ENCODE measurements around the gene ZNF683. TPM values are rescaled to one million over a fixed set of nuclear protein-coding genes. Genes with fewer than 3 reads are reported as not detected.
"Not testable (repeated sequence)": the region's sequence is repeated elsewhere in the genome, so short reads cannot be mapped to it uniquely, and the experiment has no call there.

ZNF683 gene
- 1 to 10 TPM in 2 of 6 donors, under 1 TPM in 3, not detected in 1; 0.30 to 1.3 (median 0.72) TPM for total RNA-seq

- not testable (repeated sequence) for H3K36me3 ChIP-seq; DNase-seq; H3K4me1 ChIP-seq; H3K27me3 ChIP-seq; H3K9me3 ChIP-seq; H3K27ac ChIP-seq; H3K4me3 ChIP-seq; ATAC-seq (ENCODE audit: low FRiP score in 2 of 2)
- whole genome bisulfite sequencing, 2 donors: 55 to 90% methylated on average over 2 to 3 of the region's 3 CpGs
Observed at GRCh38 chr1:26372611-26373010, at the start of gene ZNF683. Gene ZNF683 (minus strand): TSS chr1:26372750. CDS start chr1:26368571, 4,179 bp downstream.

DNA sequence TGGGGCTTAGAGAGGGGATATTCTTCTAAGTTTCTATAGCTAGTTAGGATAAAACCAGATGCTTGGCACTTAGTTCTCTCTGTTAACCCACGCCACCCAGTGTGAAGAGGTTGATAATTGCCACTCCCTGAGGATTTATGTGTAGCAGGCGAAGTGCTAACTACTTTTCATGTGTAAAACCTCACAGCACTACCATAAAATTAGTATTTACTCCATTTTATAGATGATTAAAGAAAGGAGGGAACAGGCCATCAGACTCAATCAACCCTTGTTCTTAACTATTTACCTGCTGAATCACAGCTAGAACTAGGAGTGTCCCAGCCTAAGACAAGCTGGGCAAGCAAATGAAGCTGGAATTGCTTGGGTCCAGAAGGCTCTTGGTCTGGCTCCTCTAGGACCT lies 46.9 kb upstream of the ZNF683 start:
- DNase-seq: no peak
- Histone ChIP-seq H3K27me3 (peaks cover 0 to 4% (median 0%) of the 10 kb centered on the region in 4 donors), H3K36me3 (no peaks in the 10 kb centered on the region), H3K27ac (no peak overlapping the region), H3K4me3 (no peak overlapping the region), H3K4me1 (no peaks in the 10 kb centered on the region), H3K9me3 (no peaks in the 10 kb centered on the region)
- no peak for TF ChIP-seq EP300 (IDR thresholded peaks at IDR 0.05)
- no peak for TF ChIP-seq POLR2A (IDR thresholded peaks at IDR 0.05)
- TF ChIP-seq, protein P1, sequence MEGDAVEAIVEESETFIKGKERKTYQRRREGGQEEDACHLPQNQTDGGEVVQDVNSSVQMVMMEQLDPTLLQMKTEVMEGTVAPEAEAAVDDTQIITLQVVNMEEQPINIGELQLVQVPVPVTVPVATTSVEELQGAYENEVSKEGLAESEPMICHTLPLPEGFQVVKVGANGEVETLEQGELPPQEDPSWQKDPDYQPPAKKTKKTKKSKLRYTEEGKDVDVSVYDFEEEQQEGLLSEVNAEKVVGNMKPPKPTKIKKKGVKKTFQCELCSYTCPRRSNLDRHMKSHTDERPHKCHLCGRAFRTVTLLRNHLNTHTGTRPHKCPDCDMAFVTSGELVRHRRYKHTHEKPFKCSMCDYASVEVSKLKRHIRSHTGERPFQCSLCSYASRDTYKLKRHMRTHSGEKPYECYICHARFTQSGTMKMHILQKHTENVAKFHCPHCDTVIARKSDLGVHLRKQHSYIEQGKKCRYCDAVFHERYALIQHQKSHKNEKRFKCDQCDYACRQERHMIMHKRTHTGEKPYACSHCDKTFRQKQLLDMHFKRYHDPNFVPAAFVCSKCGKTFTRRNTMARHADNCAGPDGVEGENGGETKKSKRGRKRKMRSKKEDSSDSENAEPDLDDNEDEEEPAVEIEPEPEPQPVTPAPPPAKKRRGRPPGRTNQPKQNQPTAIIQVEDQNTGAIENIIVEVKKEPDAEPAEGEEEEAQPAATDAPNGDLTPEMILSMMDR (IDR thresholded peaks at IDR 0.05): no peak
- no peak for TF ChIP-seq POLR2AphosphoS5 (IDR thresholded peaks at IDR 0.05)
- ATAC-seq (ENCODE audit: low FRiP score in 2 of 2): no peak
- 63 to 82% methylated on average over 2 of the region's 2 CpGs for WGBS, 2 donors

GRCh38 chr1:26418865-26419349 lies 46.4 kb upstream of the ZNF683 start:
- Histone ChIP-seq H3K27me3 (peaks cover 0 to 10% (median 0%) of the 10 kb centered on the region in 4 donors), H3K27ac (no peak overlapping the region), H3K4me3 (no peak overlapping the region), H3K4me1 (no peaks in the 10 kb centered on the region), H3K9me3 (no peaks in the 10 kb centered on the region), H3K36me3 (no peaks in the 10 kb centered on the region)
- TF ChIP-seq POLR2AphosphoS5 (IDR thresholded peaks at IDR 0.05) (no peak), EP300 (IDR thresholded peaks at IDR 0.05) (no peak), POLR2A (IDR thresholded peaks at IDR 0.05) (no peak)
- TF ChIP-seq, protein P1 (IDR thresholded peaks at IDR 0.05): no peak
- WGBS, 2 donors: 12 to 33% methylated on average over 5 of the region's 5 CpGs
- ATAC-seq (ENCODE audit: low FRiP score in 2 of 2) (no peak), DNase-seq (no peak)

- 19 to 21% methylated on average over 8 to 9 of the region's 9 CpGs for WGBS, 2 donors
- no peak for TF ChIP-seq EP300 (IDR thresholded peaks at IDR 0.05)
- TF ChIP-seq, protein P1 (IDR thresholded peaks at IDR 0.05): peak; percentile 51 to 87 (median 70)
- Histone ChIP-seq H3K4me3 (no peak overlapping the region), H3K27me3 (peaks cover 0 to 16% (median 5%) of the 10 kb centered on the region in 4 donors), H3K27ac (no peak overlapping the region), H3K9me3 (no peaks in the 10 kb centered on the region), H3K36me3 (no peaks in the 10 kb centered on the region), H3K4me1 (no peaks in the 10 kb centered on the region)
- peak; percentile 86 to 88 for ATAC-seq (ENCODE audit: low FRiP score in 2 of 2)
- peak in 1 of 2 donors; percentile 80 for DNase-seq
Observed at GRCh38 chr1:26417111-26417759, 44.7 kb upstream of the ZNF683 start.

DNA sequence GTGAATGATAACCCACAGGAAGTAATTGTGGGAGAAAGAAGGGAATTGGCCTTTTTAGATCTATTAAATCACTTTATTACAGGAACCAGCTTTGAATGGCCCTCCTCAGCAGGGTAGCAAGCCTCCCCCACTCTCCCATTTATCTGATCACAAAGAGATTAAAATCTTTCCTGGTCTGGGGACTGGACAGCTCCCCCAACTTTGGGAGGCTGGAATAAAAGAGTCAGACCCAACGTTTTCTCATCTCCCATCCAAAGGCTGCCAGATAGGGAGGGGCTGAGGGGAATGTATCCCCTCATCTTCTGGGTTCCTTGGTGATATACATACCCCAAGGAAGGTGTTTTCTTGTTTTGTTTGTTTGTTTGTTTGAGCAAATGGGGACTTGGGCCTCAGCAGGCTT lies 40.5 kb upstream of the ZNF683 start:
- ATAC-seq (ENCODE audit: low FRiP score in 2 of 2): no peak
- 0% methylated on average over 1 of the region's 1 CpG for WGBS, 2 donors
- peaks cover 2 to 40% (median 23%) of the 10 kb centered on the region in 4 donors for H3K27me3 ChIP-seq
- H3K36me3 ChIP-seq: no peaks in the 10 kb centered on the region
- no peaks in the 10 kb centered on the region for H3K9me3 ChIP-seq
- no peak for TF ChIP-seq POLR2AphosphoS5 (IDR thresholded peaks at IDR 0.05)
- no peak for TF ChIP-seq POLR2A (IDR thresholded peaks at IDR 0.05)
- TF ChIP-seq, protein P1 (IDR thresholded peaks at IDR 0.05): no peak
- no peak for TF ChIP-seq EP300 (IDR thresholded peaks at IDR 0.05)
- no peak overlapping the region for H3K4me3 ChIP-seq
- no peak for DNase-seq
- peaks cover 0 to 7% (median 2%) of the 10 kb centered on the region in 4 donors for H3K4me1 ChIP-seq
- H3K27ac ChIP-seq: no peak overlapping the region

Measured in upper lobe of left lung (tissue), 6 donors.